ENCODE measurements around the gene NDE1. TPM values are rescaled to one million over a fixed set of nuclear protein-coding genes. Genes with fewer than 3 reads are reported as not detected.

The NDE1 gene
- polyA plus RNA-seq, 1 donor (not counting 4 experiments of a cell fraction or from before 2014, with no cell fraction given) = 37.8 TPM

DNA sequence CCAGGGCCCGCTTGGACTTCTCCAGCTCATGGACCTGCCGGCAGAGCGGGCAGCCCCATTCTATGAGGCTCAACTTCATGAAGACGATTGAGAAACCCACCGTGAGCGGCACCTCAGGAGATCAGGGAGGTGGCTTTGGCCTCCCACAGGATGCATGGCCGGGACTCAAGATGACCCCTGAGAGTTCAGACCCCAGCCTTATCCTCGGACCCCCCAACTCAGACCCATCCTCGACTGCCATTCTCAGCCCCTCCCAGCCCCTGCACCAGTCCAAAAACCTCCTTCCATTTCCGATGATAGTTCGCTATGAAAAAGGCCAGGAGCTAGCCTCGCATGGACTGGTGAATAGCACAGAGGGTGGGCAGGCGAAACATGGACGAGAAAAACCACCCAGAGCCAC, 71.0 kb downstream of the NDE1 start:
- no peak overlapping the region for H2AFZ ChIP-seq (ENCODE audit: control insufficient read depth, low read length)
- no peak overlapping the region for H3K4me2 ChIP-seq (ENCODE audit: control insufficient read depth, extremely low read depth, insufficient read depth, low read depth, low read length)
- no peaks in the 10 kb centered on the region for H3K9me3 ChIP-seq (ENCODE audit: control insufficient read depth, low read depth, low read length)
- H3K79me2 ChIP-seq (ENCODE audit: control insufficient read depth, insufficient read depth, low read length) = no peaks in the 10 kb centered on the region
- no peaks in the 10 kb centered on the region for H4K20me1 ChIP-seq (ENCODE audit: control insufficient read depth, extremely low read depth, insufficient read depth, low read length)
- no peak for TF ChIP-seq EZH2 (IDR thresholded peaks at IDR 0.05; ENCODE audit: low read length)
- TF ChIP-seq, protein P1, sequence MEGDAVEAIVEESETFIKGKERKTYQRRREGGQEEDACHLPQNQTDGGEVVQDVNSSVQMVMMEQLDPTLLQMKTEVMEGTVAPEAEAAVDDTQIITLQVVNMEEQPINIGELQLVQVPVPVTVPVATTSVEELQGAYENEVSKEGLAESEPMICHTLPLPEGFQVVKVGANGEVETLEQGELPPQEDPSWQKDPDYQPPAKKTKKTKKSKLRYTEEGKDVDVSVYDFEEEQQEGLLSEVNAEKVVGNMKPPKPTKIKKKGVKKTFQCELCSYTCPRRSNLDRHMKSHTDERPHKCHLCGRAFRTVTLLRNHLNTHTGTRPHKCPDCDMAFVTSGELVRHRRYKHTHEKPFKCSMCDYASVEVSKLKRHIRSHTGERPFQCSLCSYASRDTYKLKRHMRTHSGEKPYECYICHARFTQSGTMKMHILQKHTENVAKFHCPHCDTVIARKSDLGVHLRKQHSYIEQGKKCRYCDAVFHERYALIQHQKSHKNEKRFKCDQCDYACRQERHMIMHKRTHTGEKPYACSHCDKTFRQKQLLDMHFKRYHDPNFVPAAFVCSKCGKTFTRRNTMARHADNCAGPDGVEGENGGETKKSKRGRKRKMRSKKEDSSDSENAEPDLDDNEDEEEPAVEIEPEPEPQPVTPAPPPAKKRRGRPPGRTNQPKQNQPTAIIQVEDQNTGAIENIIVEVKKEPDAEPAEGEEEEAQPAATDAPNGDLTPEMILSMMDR (optimal IDR thresholded peaks at IDR 0.05 in 1 of 3, IDR thresholded peaks at IDR 0.05 in 1 of 3, conservative IDR thresholded peaks at IDR 0.05 in 1 of 3; ENCODE audit: extremely low read depth in 1 of 3, insufficient read depth in 2 of 3, low read length in 3 of 3) = no peak
- no peak overlapping the region for H3K4me3 ChIP-seq (ENCODE audit: control insufficient read depth in 2 of 3, extremely low read depth in 1 of 3, insufficient read depth in 2 of 3, low read depth in 1 of 3, low read length in 3 of 3)
- H3K36me3 ChIP-seq (ENCODE audit: control insufficient read depth in 2 of 2, extremely low read depth in 1 of 2, insufficient read depth in 2 of 2, low read length in 2 of 2) = peaks cover 24 to 31% of the 10 kb centered on the region in 2 experiments
- peaks cover 7% of the 10 kb centered on the region for H3K9me1 ChIP-seq (ENCODE audit: control insufficient read depth, extremely low read depth, insufficient read depth, low read length)
- no peak overlapping the region for H3K27ac ChIP-seq (ENCODE audit: control insufficient read depth, insufficient read depth, low read length)
- H3K27me3 ChIP-seq (ENCODE audit: control insufficient read depth, extremely low read depth, insufficient read depth, low read length) = no peaks in the 10 kb centered on the region
- H3K9ac ChIP-seq (ENCODE audit: control insufficient read depth, extremely low read depth, insufficient read depth, low read length) = no peak overlapping the region
- dilution Hi-C loops (cut with MboI; ENCODE audit: extremely low pct_ligation_motif_present, low sequenced_read_pairs) = no loop called here
- FAIRE-seq (no peak), DNase-seq (ENCODE audit: low read depth, low spot score) (no peak)
- H3K4me1 ChIP-seq (ENCODE audit: control insufficient read depth, extremely low read depth, insufficient read depth, low read length) = no peaks in the 10 kb centered on the region

DNA sequence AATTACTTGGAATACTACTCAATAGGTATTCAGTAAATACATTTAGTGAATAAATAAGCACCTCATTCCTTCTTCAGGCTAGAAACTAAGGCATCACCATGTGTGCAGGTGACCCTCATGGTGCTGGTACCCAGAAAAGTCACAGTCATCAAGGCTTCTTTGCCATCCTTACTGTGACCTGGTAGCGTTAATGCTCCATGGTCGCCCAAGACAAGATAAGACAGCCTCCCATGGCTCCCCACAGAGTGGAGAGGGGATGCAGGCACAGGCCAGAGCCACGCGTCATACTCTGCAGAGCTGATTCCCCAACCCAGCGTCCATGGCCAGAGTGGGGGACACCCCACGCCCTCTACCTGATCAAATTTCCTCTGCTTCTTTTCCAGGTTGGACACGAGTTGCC, 73.8 kb downstream of the NDE1 start:
- H3K36me3 ChIP-seq (ENCODE audit: control insufficient read depth in 2 of 2, extremely low read depth in 1 of 2, insufficient read depth in 2 of 2, low read length in 2 of 2) = peaks cover 20 to 23% of the 10 kb centered on the region in 2 experiments
- no peak overlapping the region for H3K4me3 ChIP-seq (ENCODE audit: control insufficient read depth in 2 of 3, extremely low read depth in 1 of 3, insufficient read depth in 2 of 3, low read depth in 1 of 3, low read length in 3 of 3)
- H3K27ac ChIP-seq (ENCODE audit: control insufficient read depth, insufficient read depth, low read length) = no peak overlapping the region
- no peak for TF ChIP-seq EZH2 (IDR thresholded peaks at IDR 0.05; ENCODE audit: low read length)
- TF ChIP-seq, protein P1 (optimal IDR thresholded peaks at IDR 0.05 in 1 of 3, IDR thresholded peaks at IDR 0.05 in 1 of 3, conservative IDR thresholded peaks at IDR 0.05 in 1 of 3; ENCODE audit: extremely low read depth in 1 of 3, insufficient read depth in 2 of 3, low read length in 3 of 3) = no peak
- no peak overlapping the region for H3K4me2 ChIP-seq (ENCODE audit: control insufficient read depth, extremely low read depth, insufficient read depth, low read depth, low read length)
- no peak for FAIRE-seq
- H3K9me3 ChIP-seq (ENCODE audit: control insufficient read depth, low read depth, low read length) = no peaks in the 10 kb centered on the region
- no peak overlapping the region for H2AFZ ChIP-seq (ENCODE audit: control insufficient read depth, low read length)
- H4K20me1 ChIP-seq (ENCODE audit: control insufficient read depth, extremely low read depth, insufficient read depth, low read length) = no peaks in the 10 kb centered on the region
- H3K9ac ChIP-seq (ENCODE audit: control insufficient read depth, extremely low read depth, insufficient read depth, low read length) = no peak overlapping the region
- no peaks in the 10 kb centered on the region for H3K27me3 ChIP-seq (ENCODE audit: control insufficient read depth, extremely low read depth, insufficient read depth, low read length)
- peaks cover 7% of the 10 kb centered on the region for H3K9me1 ChIP-seq (ENCODE audit: control insufficient read depth, extremely low read depth, insufficient read depth, low read length)
- H3K79me2 ChIP-seq (ENCODE audit: control insufficient read depth, insufficient read depth, low read length) = no peaks in the 10 kb centered on the region
- H3K4me1 ChIP-seq (ENCODE audit: control insufficient read depth, extremely low read depth, insufficient read depth, low read length) = no peaks in the 10 kb centered on the region
- DNase-seq (ENCODE audit: low read depth, low spot score) = no peak
- dilution Hi-C loops (cut with MboI; ENCODE audit: extremely low pct_ligation_motif_present, low sequenced_read_pairs) = no loop called here

Measured in keratinocyte (primary cell).